ENCODE measurements around the gene OR5K3. TPM values are rescaled to one million over a fixed set of nuclear protein-coding genes. Genes with fewer than 3 reads are reported as not detected.

OR5K3 gene, protein sequence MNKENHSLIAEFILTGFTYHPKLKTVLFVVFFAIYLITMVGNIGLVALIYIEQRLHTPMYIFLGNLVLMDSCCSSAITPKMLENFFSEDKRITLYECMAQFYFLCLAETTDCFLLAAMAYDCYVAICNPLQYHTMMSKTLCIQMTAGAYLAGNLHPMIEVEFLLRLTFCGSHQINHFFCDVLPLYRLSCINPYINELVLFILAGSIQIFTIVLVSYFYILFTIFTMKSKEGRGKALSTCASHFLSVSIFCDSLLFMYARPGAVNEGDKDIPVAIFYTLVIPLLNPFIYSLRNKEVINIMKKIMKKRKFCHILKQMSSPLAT
- total RNA-seq (2022) (not detected in 2 replicates), Bru-seq, nascent RNA (not detected), BruChase-seq, experiment 1, labeled RNA remaining after a 6-hour chase (not detected), BruChase-seq, experiment 2, labeled RNA remaining after a 2-hour chase (not detected)
- long read RNA-seq = 0 reads

DNA sequence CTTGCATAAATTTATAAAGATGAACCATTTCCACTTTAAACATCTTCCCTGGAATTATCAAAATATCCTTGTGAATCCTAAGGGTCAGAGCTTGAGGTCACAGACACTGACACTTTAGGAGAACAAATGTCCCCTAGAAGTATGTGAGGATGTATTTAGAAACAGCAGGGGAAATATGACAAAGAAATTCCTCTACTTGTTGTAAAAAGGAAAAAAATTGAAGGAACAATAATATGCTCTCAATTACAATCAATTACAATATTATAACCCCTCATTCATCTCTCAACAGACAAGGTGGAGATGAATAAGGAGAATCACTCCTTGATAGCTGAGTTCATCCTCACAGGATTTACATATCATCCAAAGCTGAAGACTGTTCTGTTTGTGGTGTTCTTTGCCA, at the start of gene OR5K3:
TSS of gene OR5K3 (plus strand) at position 301 of the 400 bp plus-strand sequence. CDS start at position 301, 0 bp downstream.
- intact Hi-C loops (cut with micrococcal nuclease; ENCODE audit: unreplicated experiment) = no loop called here
- Mint-ChIP-seq H3K36me3 (ENCODE audit: insufficient read depth, unreplicated experiment) (no peaks in the 10 kb centered on the region), H3K4me1 (ENCODE audit: low read depth, unreplicated experiment) (peaks cover 17% of the 10 kb centered on the region), H3K27me3 (ENCODE audit: unreplicated experiment) (no peaks in the 10 kb centered on the region), H3K27ac (ENCODE audit: unreplicated experiment) (no peak within 1 kb of the TSS), H3K9me3 (ENCODE audit: low read depth, unreplicated experiment) (no peaks in the 10 kb centered on the region), H3K4me3 (ENCODE audit: low read depth, unreplicated experiment) (no peak within 1 kb of the TSS)
- DNase-seq = no peak
- TF ChIP-seq, protein P1, sequence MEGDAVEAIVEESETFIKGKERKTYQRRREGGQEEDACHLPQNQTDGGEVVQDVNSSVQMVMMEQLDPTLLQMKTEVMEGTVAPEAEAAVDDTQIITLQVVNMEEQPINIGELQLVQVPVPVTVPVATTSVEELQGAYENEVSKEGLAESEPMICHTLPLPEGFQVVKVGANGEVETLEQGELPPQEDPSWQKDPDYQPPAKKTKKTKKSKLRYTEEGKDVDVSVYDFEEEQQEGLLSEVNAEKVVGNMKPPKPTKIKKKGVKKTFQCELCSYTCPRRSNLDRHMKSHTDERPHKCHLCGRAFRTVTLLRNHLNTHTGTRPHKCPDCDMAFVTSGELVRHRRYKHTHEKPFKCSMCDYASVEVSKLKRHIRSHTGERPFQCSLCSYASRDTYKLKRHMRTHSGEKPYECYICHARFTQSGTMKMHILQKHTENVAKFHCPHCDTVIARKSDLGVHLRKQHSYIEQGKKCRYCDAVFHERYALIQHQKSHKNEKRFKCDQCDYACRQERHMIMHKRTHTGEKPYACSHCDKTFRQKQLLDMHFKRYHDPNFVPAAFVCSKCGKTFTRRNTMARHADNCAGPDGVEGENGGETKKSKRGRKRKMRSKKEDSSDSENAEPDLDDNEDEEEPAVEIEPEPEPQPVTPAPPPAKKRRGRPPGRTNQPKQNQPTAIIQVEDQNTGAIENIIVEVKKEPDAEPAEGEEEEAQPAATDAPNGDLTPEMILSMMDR (IDR thresholded peaks at IDR 0.05; ENCODE audit: unreplicated experiment) = no peak
- CTCF ChIA-PET = no interaction called here
- no TSS peak for BruUV-seq (replicated peaks)

DNA sequence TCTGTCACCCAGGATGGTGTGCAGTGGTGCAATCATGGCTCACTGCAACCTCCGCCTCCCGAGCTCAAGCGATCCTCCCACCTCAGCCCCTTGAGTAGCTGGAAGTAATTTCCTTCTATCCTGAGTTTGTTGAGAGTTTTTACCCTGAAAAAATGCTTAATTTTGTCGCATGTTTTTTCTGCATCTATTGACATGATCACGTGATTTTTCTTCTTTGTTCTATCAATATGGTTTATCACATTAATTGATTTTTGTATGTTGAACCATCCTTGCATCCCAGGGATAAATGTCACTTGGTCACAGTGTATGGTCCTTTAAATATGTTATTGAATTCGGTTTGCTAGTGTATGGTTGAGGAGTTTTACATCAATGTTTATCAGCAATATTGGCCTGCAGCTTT, 48.7 kb upstream of the OR5K3 start:
- intact Hi-C loops (cut with micrococcal nuclease; ENCODE audit: unreplicated experiment) = no loop called here
- H3K27me3 Mint-ChIP-seq (ENCODE audit: unreplicated experiment) = peaks cover 22% of the 10 kb centered on the region
- no peaks in the 10 kb centered on the region for H3K36me3 Mint-ChIP-seq (ENCODE audit: insufficient read depth, unreplicated experiment)
- TF ChIP-seq, protein P1 (IDR thresholded peaks at IDR 0.05; ENCODE audit: unreplicated experiment) = no peak
- CTCF ChIA-PET = no interaction called here
- H3K4me3 Mint-ChIP-seq (ENCODE audit: low read depth, unreplicated experiment) = no peak overlapping the region
- no peaks in the 10 kb centered on the region for H3K4me1 Mint-ChIP-seq (ENCODE audit: low read depth, unreplicated experiment)
- H3K9me3 Mint-ChIP-seq (ENCODE audit: low read depth, unreplicated experiment) = no peaks in the 10 kb centered on the region
- no TSS peak for BruUV-seq (replicated peaks)
- no peak for DNase-seq
- no peak overlapping the region for H3K27ac Mint-ChIP-seq (ENCODE audit: unreplicated experiment)

DNA sequence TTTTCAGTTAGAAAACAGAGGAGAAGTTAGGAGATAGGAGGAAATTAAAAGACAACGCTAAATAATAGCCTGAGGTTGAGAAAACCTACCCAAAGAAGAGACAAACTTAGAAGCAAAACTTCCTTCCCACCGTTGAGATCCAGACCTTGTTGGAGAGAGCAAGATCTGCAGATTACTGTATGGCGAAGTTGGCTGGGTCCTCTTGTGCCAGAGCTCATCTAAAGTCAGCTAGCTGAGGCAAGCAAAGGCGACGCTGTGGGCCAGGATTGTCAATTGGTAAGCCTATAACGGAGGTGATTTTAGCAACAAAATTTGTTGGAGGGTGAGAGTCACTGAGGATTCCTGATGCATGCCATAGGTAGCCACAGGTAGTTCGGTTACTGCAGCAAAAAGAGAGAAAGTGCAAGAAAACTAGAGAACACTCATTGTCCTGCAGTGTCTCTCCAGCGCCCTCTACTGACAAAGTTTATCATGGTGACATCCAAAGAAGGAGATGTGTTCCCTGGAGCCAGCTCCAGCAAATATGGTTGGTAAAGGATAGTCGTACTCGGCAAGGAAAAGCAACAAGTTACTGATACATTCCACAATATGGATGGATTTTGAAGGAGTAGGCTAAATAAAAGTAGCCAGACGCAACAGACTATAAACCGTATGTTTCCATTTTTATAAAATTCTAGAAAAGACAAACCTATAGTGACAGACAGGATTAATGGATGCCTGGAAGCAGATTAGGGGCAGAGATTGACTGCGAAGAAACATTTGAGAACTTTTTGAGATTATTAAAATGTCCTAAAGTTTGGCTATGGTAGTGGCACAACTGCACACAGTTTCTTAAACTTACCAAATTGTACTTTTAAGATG, 46.6 kb upstream of the OR5K3 start:
- TF ChIP-seq, protein P1 (IDR thresholded peaks at IDR 0.05; ENCODE audit: unreplicated experiment) = peak; percentile 31
- no TSS peak for BruUV-seq (replicated peaks)
- H3K4me3 Mint-ChIP-seq (ENCODE audit: low read depth, unreplicated experiment) = no peak overlapping the region
- CTCF ChIA-PET = interaction anchor here (0.6 kb wide), 1 partner anchor 250 kb away, joined by 3 read pairs; the partner anchor contains the start of gene CPOX
- no peaks in the 10 kb centered on the region for H3K4me1 Mint-ChIP-seq (ENCODE audit: low read depth, unreplicated experiment)
- H3K36me3 Mint-ChIP-seq (ENCODE audit: insufficient read depth, unreplicated experiment) = no peaks in the 10 kb centered on the region
- no peaks in the 10 kb centered on the region for H3K9me3 Mint-ChIP-seq (ENCODE audit: low read depth, unreplicated experiment)
- DNase-seq = peak; percentile 43
- no peak overlapping the region for H3K27ac Mint-ChIP-seq (ENCODE audit: unreplicated experiment)
- intact Hi-C loops (cut with micrococcal nuclease; ENCODE audit: unreplicated experiment) = no loop called here
- peaks cover 18% of the 10 kb centered on the region for H3K27me3 Mint-ChIP-seq (ENCODE audit: unreplicated experiment)

DNA sequence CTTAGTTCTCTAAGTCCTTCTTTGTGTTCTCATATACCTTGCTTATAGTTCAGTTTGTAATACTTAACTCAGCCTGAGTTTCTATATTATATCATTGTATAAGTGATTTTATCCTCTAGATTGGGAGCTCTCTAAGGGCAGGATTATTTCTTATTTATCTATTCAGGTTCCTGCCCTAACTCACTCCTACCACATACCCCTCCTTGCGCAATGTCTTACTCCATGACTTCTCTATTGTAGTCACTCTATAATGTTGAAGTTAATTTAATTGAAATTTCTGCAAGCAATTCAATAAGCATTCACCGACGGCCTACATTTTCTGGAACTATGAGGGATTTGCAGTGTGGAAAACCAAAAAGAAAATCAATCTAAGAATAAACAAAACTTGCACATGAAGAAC, 40.4 kb upstream of the OR5K3 start:
- H3K4me1 Mint-ChIP-seq (ENCODE audit: low read depth, unreplicated experiment) = no peaks in the 10 kb centered on the region
- no peak overlapping the region for H3K4me3 Mint-ChIP-seq (ENCODE audit: low read depth, unreplicated experiment)
- H3K27ac Mint-ChIP-seq (ENCODE audit: unreplicated experiment) = no peak overlapping the region
- BruUV-seq (replicated peaks) = no TSS peak
- no peaks in the 10 kb centered on the region for H3K9me3 Mint-ChIP-seq (ENCODE audit: low read depth, unreplicated experiment)
- no peaks in the 10 kb centered on the region for H3K36me3 Mint-ChIP-seq (ENCODE audit: insufficient read depth, unreplicated experiment)
- CTCF ChIA-PET = no interaction called here
- no peaks in the 10 kb centered on the region for H3K27me3 Mint-ChIP-seq (ENCODE audit: unreplicated experiment)
- TF ChIP-seq, protein P1 (IDR thresholded peaks at IDR 0.05; ENCODE audit: unreplicated experiment) = no peak
- DNase-seq = no peak
- intact Hi-C loops (cut with micrococcal nuclease; ENCODE audit: unreplicated experiment) = no loop called here
